ENCODE measurements around the gene USP7. TPM values are rescaled to one million over a fixed set of nuclear protein-coding genes. Genes with fewer than 3 reads are reported as not detected.

USP7 gene
- polyA plus RNA-seq, 1 of the 3 experiments (the other 2 are of a cell fraction), result 8.6 TPM

GRCh38 chr16:8855972-8856371 is 107.7 kb downstream of the USP7 start (continued):
- TF ChIP-seq CTCF (IDR thresholded peaks at IDR 0.05) (no peak), EZH2phosphoT487 (IDR thresholded peaks at IDR 0.05; ENCODE audit: borderline replicate concordance, low read depth) (no peak)

GRCh38 chr16:8855051-8855786 is 108.5 kb downstream of the USP7 start:
- no peak overlapping the region for H3K9ac ChIP-seq
- 96% methylated on average over 10 of the region's 11 CpGs for whole genome bisulfite sequencing (ENCODE audit: low lambda C conversion rate)
- H3K27ac ChIP-seq (ENCODE audit: low read depth in 2 of 2, low read length in 1 of 2), result no peak overlapping the region
- H3F3A ChIP-seq (replicated peaks; ENCODE audit: insufficient read depth), result peaks cover 27% of the 10 kb centered on the region
- peaks cover 21% of the 10 kb centered on the region; the same call in 1 of the 2 replicates for H4K20me1 ChIP-seq (ENCODE audit: insufficient read depth)
- TF ChIP-seq EZH2phosphoT487 (IDR thresholded peaks at IDR 0.05; ENCODE audit: borderline replicate concordance, low read depth) (no peak), CTCF (IDR thresholded peaks at IDR 0.05) (peak; percentile 36; the same call in 1 of the 2 replicates)
- no peaks in the 10 kb centered on the region for H3K9me2 ChIP-seq
- H3K27me3 ChIP-seq (ENCODE audit: insufficient read depth), result no peaks in the 10 kb centered on the region
- H3K36me3 ChIP-seq (replicated peaks in 1 of 2; ENCODE audit: control insufficient read depth in 1 of 2, insufficient read depth in 2 of 2, low read length in 1 of 2), result peaks cover 23 to 32% of the 10 kb centered on the region in 2 experiments
- no peak overlapping the region for H3K4me2 ChIP-seq
- peak; percentile 23 for DNase-seq
- H3K4me3 ChIP-seq (ENCODE audit: low read depth in 2 of 2, low read length in 1 of 2), result no peak overlapping the region
- H3K9me3 ChIP-seq, result no peaks in the 10 kb centered on the region
- CTCF ChIA-PET, result interaction anchor here (1.1 to 1.7 kb wide), 3 partner anchors 25 to 279 kb away, joined by 3 to 6 read pairs (median 4); no protein-coding TSS in a partner anchor
- H3K4me1 ChIP-seq (ENCODE audit: control insufficient read depth in 1 of 2, insufficient read depth in 2 of 2, low read depth in 1 of 2, low read length in 1 of 2), result peaks cover 1 to 2% of the 10 kb centered on the region in 2 experiments; a peak in 3 of 4 replicates
- POLR2A ChIA-PET, result no interaction called here
- peaks cover 34% of the 10 kb centered on the region for H3K79me2 ChIP-seq (ENCODE audit: insufficient read depth)
- no peak overlapping the region for H2AFZ ChIP-seq (ENCODE audit: low read depth)

GRCh38 chr16:8854298-8854948 is 109.3 kb downstream of the USP7 start:
- Histone ChIP-seq H3K27ac (ENCODE audit: low read depth in 2 of 2, low read length in 1 of 2) (no peak overlapping the region; a peak in 1 of 4 replicates), H3K4me1 (ENCODE audit: control insufficient read depth in 1 of 2, insufficient read depth in 2 of 2, low read depth in 1 of 2, low read length in 1 of 2) (peaks cover 7 to 9% of the 10 kb centered on the region in 2 experiments; a peak in 3 of 4 replicates), H4K20me1 (ENCODE audit: insufficient read depth) (peaks cover 24% of the 10 kb centered on the region), H3K79me2 (ENCODE audit: insufficient read depth) (peaks cover 26% of the 10 kb centered on the region; the same call in 1 of the 2 replicates), H3K27me3 (ENCODE audit: insufficient read depth) (no peaks in the 10 kb centered on the region), H3K4me3 (ENCODE audit: low read depth in 2 of 2, low read length in 1 of 2) (no peak overlapping the region), H3K4me2 (no peak overlapping the region), H3K9ac (no peak overlapping the region), H2AFZ (ENCODE audit: low read depth) (no peak overlapping the region), H3F3A (replicated peaks; ENCODE audit: insufficient read depth) (peaks cover 35% of the 10 kb centered on the region), H3K36me3 (replicated peaks in 1 of 2; ENCODE audit: control insufficient read depth in 1 of 2, insufficient read depth in 2 of 2, low read length in 1 of 2) (peaks cover 28 to 38% of the 10 kb centered on the region in 2 experiments), H3K9me2 (no peaks in the 10 kb centered on the region), H3K9me3 (no peaks in the 10 kb centered on the region)
- ChIA-PET POLR2A (no interaction called here), CTCF (interaction anchor here (1.2 to 1.7 kb wide), 4 partner anchors 12 to 280 kb away, joined by 3 to 5 read pairs (median 4); no protein-coding TSS in a partner anchor)
- WGBS (ENCODE audit: low lambda C conversion rate), result 97% methylated on average over 9 of the region's 9 CpGs
- TF ChIP-seq MXI1 (IDR thresholded peaks at IDR 0.05; ENCODE audit: low read depth, low read length) (no peak), USF2 (IDR thresholded peaks at IDR 0.05; ENCODE audit: borderline replicate concordance, low read depth, low read length) (no peak), PBX3 (IDR thresholded peaks at IDR 0.05) (no peak), EZH2phosphoT487 (IDR thresholded peaks at IDR 0.05; ENCODE audit: borderline replicate concordance, low read depth) (no peak), GATA2 (CRISPR knock-in tag; IDR thresholded peaks at IDR 0.05) (no peak)
- DNase-seq, result no peak
